Stimulated activated CD8-positive, alpha-beta memory T cell treated with anti-CD3 and anti-CD28 coated beads, Interleukin-4, amount 100 ng/mL, for 1 hour (primary cell): ENCODE measurements around the gene ORAI2.

Experiments
- DNase-seq, 2 donors: peaks; one replicate each; pipeline ENCODE4 v3.0.0-alpha.2; 2020; ENCODE audit warnings: low read depth in 2 of 2, low spot score in 1 of 2

The ORAI2 gene

DNA sequence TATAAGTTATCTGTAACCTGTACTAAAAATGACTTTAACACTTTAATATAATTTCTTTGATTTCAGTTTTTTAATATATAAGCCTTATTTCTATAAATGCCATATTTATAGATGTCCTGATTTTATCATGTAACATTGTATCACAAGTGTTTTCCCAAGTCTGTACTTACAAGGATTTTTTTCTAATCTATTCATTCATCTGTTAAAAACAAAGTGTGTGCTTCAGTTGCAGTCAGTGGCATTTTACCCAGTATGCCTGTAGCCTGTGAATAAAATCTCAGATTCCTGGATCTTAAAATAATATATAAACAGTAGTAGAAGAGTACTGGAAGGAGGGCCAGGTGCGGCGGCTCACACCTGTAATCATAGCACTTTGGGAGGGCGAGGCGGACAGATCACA lies 19.8 kb upstream of the ORAI2 start:
- no peak for DNase-seq

DNA sequence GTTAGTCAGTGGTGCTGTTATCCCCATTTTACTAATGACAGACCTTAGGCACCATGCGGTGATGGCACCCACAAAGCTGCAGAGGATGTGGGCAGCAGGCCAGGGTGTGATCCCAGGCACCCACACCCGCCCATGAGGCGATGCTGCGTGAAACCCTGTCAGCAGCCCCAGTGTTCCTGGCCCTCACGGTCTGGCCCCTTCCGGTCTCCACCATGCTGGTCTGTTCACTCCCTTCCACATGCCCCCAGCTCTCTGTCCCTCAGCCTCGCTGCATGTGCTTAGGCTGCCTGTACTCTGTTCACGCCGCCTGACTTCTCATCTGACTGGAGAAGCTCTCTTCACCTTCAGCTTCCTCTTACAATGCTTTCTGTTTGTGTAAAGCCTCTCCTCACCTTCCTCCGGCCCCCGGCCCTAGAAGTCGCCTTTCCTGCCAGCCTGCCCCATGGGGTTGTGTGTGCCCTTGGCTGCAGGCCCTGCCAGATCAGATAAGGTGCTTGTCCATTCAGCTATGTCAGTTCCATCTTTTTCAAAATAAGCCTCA lies 17.6 kb upstream of the ORAI2 start:
- DNase-seq: peak in 1 of 2 donors; percentile 19

DNA sequence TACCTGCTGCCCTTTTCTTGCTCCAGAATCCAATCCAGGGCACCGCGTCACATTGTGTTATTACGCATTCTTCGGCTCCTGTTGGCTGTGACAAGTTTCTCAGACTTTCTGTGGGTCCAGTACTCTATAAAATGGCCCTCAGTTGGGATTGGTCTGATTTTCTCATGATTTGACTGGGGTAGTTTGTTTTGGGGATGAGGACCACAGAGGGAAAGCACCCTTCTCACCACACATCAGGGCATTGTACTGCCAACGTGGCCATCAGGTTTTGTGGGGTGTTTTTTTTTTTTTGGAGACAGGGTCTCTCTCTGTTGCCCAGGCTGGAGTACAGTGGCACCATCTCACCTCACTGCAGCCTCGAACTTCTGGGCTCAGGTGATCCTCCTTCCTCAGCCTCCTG lies 17.0 kb upstream of the ORAI2 start:
- no peak for DNase-seq

DNA sequence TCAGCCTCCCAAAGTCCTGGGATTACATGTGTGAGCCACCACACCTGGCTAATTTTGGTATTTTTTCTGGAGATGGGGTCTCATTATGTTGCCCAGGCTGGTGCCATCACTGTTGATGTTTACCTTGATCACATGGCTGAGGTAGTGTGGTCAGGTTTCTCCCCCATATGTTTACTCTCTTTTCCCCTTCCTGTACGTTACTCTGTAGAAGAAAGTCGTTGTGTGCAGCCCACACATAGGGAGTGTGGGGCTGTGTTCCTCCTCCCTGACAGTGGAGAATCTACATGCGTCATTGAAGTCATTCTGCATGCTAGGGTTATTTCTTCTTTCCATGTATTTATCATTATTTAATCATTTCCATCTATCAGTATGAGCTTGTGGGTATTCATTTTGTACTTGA lies 16.3 kb upstream of the ORAI2 start:
- DNase-seq: no peak

DNA sequence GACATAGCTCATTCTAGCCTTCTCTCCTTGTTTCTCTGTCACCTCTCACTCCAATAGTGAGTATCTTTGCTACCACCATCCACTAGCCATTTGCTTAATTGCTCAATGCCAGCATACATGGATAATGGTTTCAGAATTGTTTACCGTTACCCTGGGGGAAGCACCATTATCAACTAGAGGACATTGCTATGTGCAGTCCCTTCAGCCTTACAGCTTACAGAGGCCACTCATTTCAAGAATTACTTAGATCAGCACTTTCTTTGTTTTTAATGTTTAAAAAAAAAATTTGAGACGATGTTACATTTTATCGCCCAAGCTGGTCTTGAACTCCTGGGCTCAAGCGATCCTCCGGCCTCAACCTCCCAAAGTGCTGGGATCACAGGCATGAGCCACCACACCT lies 14.8 kb upstream of the ORAI2 start:
- DNase-seq: no peak

DNA sequence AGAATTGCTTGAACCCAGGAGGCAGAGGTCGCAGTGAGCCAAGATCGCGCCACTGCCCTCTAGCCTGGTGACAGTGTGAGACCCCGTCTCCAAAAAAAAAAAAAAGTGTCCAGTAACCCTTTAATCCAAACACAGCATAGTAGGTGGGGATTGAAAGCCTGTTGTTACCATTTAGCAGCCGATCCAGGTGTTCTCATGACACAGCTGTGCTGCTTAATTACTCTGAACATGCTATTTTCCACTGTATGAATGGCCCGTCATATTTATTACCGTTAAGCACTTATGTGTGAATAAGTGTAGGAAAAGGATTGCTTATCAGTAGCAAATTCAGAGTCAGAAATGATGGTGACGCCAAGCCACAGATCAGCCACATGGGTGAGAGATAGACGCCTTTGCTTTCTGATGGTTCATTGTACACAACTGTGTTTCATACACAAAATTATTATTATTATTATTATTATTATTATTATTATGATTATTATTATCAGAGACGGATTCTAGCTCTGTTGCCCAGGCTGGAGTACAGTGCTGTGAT lies 11.6 kb upstream of the ORAI2 start:
- DNase-seq: no peak

DNA sequence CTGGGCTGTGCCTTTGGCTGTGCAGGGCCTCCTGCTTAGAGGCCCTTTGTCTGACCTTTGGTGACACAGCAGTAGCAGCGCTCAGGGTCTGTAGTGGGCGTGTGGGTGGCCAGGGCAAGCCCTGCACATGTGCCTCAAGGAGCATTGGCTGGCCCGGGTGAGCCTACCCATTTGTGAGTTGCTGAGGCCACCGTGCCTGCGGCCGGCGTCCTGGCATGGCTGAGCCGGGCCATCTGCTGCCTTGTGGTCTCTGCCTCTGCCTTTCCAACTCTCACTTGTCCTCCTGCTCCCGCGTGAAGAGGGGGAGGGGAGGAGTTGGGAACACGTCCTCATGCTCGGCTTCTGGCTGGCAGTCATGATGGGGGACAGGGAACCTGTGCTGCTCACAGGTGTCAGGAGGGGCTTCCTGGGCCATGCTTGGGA lies 9.2 kb upstream of the ORAI2 start:
- DNase-seq: no peak

DNA sequence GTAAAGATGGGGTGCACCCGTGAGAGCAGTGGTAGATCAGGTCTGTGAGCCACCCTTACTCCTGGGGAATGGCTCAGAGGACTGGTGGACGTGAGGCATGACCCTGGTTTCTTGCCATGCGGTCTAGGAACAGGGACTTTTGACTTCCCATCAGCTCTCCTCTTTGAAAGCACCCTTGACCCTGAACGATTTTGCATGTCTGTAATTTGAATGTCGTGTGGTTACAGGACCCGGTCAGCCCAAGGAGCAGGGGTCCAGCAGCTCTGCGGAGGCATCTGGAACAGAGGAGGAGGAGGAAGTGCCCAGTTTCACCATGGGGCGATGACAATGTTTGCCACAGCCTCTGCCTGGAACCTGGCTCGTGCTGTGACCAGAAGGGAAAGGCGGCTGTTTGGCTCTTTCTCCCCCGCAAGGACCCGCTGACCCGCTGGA lies 8.6 kb upstream of the ORAI2 start:
- no peak for DNase-seq

DNA sequence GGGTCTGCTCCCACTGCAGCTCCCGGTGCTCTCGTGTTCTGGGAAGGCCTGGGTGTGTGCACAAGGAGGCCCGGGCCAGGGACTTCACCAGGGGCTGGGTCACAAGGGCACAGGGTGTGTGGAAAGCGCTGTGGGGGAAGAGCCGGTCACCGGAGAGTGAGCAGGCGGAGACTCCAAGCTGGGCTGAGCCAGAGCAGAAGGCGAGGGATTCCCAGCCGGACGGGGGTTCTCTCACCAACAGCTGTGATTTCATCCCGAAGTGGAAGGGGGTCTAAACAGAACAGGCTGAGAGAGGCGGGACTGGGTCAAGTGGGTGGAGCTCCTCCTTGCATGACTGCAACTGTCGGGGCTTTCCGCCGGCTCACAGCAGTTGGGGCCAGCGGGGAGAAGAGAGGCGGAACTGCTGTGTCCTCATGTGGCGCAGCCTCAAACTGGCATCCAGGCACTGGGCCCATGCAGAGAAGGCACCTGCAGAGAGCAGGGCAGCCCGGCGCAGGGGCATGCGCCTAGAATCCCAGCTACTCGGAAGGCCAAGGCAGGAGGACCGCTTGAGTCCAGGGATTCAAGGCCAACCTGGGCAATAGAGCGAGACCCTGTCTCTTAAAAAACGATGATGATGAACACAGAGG lies 7.6 kb upstream of the ORAI2 start:
- peak; percentile 68 to 76 for DNase-seq

DNA sequence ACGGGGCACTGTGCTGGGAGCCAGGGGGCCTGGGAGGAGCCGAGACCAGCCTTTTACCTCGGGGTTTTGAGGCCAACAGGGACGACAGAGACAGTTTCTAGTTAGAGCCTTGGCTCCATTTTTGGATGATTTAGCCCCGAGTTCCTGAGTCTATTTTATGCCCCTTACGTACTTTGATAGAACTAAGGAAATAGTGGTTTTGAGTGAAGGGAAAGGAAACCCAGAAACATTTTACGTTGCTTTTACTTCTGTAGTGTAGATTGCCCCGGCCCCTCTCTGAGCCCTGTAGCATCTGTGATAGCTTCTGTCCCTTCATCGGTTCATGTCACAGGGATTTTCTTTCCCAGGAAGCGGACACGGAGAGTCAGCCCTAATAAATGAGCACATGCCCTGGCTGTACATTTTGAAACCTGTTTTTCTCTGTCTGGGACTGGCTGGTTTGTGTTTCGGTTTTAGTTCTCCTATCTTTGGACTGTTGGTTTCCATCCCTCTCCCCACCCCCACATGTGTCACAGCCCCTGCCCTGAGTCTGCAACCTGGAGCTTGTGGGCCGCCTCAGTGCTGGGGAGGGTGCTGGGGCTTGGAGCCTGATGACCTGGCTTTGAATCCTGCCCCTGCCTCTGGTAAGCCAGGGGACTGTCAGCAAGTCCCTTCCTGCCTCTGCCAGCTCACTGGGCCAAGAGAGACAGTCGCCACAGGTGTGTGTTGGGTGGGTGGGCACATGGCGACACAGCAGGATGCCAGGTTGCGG lies 6.9 kb upstream of the ORAI2 start:
- DNase-seq: no peak

DNA sequence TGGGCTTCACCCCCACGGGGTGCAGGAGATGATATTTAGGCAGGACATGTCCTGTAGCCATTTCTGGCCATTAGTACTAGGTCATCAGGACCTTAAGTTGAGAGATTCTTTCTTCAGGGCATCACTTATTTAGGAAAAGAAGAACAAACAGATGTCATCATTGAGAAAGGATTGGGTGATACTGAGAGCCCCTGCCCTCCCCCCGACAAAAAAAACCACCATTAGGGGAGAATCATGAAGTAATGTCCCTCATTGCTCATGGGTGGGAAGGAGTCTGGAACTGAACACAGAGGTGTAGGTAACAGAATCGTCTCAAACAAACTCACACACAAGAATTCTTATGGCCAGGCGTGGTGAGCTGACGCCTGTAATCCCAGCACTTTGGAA lies 6.4 kb upstream of the ORAI2 start:
- no peak for DNase-seq

DNA sequence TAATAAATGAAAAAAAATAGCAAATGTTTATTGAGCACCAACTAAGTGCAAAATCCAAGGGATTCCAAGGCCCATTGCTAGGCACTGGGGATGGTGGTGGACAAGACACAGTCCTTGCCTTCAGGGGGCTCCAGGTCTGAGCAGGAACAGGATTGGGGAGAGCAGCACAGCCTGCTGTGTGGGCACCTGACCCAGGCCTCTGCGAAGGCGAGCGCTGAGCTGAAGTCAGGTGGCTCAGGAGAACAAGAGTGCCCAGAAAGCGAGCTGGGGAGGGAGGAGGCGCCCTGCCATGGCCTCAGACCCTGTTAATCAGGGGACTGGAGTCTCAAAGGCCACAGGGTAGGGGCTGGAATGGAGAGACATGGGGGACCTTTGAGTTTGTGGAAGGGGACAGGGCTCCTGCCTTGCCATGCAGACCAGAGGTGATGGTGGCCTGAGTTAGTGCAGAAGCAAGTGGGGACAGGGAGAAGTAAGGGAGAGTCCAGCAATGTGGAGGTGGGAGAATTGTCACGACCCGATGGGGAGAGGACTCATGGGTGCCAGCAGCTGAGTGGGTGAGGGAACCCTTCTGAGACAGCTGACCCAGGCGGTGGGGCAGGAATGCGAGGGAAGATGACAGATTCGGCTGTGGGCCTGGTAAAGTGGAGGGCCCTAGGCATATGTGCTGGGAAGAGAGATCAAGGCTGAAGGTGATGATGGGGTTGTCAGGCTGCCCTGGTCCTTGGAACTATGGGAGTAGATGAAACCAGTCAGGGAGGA lies 4.1 kb upstream of the ORAI2 start:
- DNase-seq: no peak

DNA sequence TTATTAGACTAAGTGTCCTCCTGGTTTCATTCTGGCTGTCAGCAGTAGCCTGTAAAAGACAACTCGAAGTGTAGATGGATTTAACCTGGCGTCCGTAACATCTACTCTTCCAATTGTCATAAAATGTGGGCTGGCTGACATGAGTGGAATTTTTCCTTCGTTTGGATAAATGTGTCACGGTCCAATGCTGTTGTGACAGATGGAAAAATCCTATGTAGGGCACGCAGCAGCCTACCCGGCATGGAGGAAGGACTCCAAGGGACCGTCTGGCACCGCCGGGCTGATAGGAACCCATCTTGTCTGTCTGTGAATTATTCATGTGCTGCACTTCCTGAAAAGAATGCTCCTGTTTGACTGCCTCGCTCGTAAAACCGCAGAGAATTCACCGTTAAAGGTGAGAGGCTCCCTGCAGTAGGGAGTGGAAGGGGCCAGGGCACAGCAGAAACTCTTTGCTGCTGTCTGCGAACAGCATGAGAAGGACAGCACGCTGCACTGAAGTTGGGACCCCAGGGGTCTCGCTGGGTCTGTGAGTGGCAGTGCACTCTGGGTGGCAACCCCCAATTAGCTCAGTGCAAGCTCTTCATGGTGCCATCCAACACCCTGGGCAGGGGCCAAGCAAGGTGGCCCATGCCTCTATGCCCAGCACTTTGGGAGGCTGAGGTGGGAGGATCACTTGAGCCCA lies 1.6 kb upstream of the ORAI2 start:
- no peak for DNase-seq

DNA sequence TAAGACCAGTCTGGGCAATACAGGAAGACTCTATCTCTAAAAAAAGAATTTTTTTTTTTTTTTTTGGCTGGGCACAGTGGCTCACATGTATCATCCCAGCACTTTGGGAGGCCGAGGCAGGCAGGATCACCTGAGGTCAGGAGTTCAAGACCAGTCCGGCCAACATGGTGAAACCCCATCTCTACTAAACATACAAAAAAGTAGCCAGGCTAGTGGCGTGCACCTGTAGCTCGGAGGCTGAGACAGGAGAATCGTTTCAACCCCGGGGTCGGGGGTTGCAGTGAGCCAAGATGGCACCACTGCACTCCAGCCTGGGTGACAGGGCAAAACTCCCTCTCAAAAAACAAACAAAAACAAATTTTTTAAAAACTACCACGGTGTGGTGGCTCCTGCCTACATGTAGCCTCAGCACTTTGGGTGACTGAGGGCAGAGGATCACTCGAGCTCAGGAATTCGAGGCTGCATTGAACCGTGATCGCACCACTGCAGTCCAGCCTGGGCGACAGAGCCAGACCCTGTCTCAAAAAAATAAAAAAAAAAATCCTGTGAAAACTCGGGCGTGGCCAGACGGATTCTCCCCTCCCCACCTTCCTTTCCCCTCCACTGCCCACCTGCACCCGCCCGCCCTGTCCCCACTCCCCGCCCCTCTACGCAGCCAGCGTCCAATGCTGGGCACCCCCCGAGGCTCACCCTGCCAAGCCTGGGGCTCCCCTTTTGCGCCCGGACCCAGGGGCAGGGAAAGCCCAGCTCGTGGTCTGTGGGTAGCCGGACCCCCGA lies 745 bp upstream of the ORAI2 start:
- no peak for DNase-seq

DNA sequence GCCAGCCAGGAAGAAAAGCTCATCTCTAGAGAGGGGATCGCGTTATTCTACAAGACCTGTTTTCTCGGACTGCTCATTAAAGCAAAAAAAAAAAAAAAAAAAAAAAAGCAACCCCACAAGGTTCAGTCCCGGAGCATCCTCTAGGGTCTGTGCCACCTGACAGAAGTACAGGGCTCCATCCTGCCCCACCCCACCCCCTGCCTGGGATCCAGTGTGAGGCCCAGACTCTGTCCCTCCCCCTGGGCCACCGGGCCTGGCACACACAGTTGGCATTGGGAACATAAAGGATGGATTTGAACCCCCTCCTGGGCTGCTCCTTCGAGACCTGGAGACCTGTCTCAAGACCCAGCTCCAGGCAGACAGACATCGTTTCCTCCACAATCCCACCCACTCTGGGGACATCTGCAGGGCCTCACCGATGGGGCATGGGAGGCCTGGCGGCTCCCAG lies 688 bp downstream of the ORAI2 start:
- DNase-seq: no peak

DNA sequence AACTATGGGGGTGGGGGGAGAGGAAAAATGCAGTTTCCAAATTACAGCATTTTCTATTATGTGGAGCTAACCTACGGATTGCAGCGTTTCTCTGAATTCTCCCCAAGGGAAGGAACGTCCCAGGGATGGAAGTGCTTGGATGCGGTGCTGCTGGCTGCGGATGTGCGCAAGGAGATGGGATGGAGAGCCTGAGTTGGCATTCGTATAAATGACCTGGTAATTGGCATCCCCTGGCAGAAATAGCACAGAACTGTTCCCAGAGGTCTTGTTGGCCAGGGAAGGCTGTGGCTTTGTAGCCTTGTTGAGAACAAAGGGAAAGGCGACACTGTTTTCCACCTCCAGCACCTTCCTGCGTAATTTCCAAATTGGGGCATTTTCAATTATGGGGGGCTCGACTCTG lies 2.7 kb downstream of the ORAI2 start:
- DNase-seq: no peak

DNA sequence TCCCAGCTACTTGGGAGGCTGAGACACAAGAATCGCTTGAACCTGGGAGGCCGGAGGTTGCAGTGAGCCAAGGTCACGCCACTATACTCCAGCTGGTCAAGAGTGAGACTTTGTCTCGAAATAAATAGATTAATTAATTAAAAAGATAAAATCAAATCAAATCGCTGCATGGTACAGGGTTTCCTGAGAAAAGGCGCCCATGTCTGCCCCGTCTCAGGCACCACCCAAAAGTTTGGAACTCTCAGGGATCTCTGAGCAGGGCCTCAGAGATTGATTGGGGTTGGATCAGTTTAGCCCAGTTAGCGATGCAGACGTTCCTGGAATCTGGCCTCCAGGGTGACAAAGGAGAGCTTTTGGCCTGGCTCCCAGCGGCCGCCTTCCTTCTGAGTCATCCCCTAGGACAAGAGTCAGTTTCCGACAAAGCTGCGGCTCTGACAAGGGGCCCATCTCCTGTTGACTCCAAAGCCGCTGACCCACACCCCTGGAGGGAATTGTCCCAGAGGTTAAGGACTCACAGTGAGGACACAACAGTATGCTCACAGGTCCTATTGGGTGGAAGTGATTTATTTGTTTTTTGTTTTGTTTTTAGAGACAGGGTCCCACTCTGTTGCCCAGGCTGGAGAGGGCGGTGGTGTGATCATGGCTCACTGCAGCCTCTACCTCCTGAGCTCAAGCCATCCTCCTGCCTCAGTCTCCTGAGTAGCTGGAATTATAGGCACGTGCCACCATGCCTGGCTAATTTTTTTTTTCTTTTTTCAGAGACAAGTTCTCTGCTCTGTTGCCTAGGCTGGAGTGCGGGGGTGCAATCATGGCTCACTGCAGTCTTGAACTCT lies 6.8 kb downstream of the ORAI2 start:
- no peak for DNase-seq

DNA sequence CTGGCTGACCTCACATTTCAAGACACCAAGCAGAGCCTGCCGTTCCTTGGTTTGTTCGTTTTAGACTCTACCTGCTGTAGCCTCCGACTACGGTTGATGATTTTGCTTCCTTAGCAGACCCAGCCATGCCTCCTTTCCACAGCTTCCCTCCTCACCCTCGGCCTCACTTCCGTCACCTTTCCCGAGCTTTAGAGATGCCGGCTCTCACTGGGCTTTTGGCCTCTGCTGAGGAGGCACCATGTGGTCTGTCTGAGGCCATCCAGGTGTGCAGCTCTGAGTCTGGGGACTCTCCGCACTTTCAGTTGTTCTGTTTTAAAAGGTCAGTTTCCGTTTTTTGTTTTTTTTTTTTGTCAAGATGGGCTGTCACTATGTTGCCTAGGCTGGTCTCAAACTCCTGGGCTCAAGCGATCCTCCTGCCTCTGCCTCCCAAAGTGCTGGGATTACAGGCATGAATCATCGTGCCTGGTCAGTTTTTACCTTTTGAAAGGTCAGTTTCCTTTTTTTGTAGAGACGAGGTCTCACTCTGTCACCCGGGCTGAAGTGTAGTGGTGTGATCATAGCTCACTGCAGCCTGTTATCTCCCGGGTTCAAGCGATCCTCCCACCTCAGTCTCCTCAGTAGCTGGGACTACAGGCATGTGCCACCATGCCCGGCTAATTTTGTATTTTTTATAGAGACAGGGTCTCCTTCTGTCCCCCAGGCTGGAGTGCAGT lies 11.7 kb downstream of the ORAI2 start:
- no peak for DNase-seq

DNA sequence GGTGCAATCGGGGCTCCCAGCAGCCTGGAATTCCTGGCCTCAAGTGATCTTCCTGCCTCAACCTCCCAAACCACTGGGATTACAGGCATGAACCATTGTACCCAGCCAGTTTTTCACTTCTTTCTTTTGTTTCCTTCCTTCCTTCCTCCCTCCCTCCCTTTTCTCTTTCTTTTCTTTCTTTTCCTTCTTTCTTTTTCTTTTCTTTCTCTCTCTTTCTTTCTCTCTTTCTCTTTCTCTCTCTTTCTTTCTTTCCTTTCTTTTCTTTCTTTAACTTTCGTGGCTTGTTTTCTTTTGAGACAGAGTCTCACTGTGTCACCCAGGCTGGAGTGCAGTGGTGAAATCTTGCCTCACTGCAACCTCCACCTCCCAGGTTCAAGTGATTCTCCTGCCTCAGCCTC lies 12.3 kb downstream of the ORAI2 start:
- no peak for DNase-seq
